ENCODE measurements around the gene ROR2. TPM values are rescaled to one million over a fixed set of nuclear protein-coding genes. Genes with fewer than 3 reads are reported as not detected.
A peak's percentile ranks its signal among the peaks of the same experiment; 100 is the strongest.

ROR2 gene
- total RNA-seq, 2 experiments from 2014 or later: not detected

- no peaks in the 10 kb centered on the region for H3K36me3 Mint-ChIP-seq (ENCODE audit: low read depth)
- no peak for TF ChIP-seq CTCF (IDR thresholded peaks at IDR 0.05)
Measured at GRCh38 chr9:91837981-91838731, 111.9 kb downstream of the ROR2 start.

DNA sequence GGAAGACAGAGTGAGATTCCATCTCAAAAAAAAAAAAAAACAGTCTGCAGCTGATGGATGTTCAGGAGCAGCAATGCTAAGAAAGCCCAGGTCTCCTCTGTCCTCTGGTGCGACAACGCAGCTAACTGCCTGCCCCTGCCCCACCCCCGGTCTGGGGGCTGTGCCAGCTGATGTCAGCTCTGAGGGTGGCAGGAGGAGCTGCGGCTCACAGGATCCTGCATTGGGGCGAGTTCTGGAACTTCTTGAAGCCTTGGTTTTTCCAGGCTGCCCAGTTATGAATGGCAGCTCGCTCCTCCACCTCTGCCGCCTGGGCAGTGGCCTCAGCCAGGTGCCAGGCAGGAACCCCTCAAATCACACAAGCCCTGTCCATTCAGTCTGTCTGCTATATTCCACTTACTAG is 113.5 kb downstream of the ROR2 start:
- Mint-ChIP-seq H3K36me3 (ENCODE audit: low read depth) (no peaks in the 10 kb centered on the region), H3K4me1 (ENCODE audit: low read depth) (peaks cover 6% of the 10 kb centered on the region), H3K4me3 (no peak overlapping the region), H3K27me3 (peaks cover 30% of the 10 kb centered on the region), H3K27ac (no peak overlapping the region), H3K9me3 (no peaks in the 10 kb centered on the region)
- Histone ChIP-seq H3K36me3 (ENCODE audit: insufficient read depth, low read length) (no peaks in the 10 kb centered on the region), H3K4me1 (ENCODE audit: insufficient read depth, low read length) (peaks cover 2% of the 10 kb centered on the region), H3K27ac (ENCODE audit: low read depth in 1 of 2, low read length in 2 of 2) (no peak overlapping the region), H3K4me3 (ENCODE audit: low read length) (no peak overlapping the region), H3K9me3 (ENCODE audit: control insufficient read depth in 1 of 2, insufficient read depth in 1 of 2, low read length in 2 of 2) (no peaks in the 10 kb centered on the region), H3K27me3 (ENCODE audit: control insufficient read depth in 1 of 2, insufficient read depth in 2 of 2, low read length in 2 of 2) (peaks cover 0 to 7% of the 10 kb centered on the region in 2 experiments)
- TF ChIP-seq CTCF (IDR thresholded peaks at IDR 0.05): no peak
- DNase-seq (peak in 1 of 14 experiments; percentile 21), ATAC-seq (ENCODE audit: poor library complexity) (no peak)
- ChIA-PET POLR2A (no interaction called here), CTCF (no interaction called here)
- intact Hi-C loops (cut with DNase I, micrococcal nuclease): no loop called here

More at GRCh38 chr9:91837981-91838731, 111.9 kb downstream of the ROR2 start:
- POLR2A ChIA-PET: no interaction called here
- Histone ChIP-seq H3K9me3 (ENCODE audit: control insufficient read depth in 1 of 2, insufficient read depth in 1 of 2, low read length in 2 of 2) (no peaks in the 10 kb centered on the region), H3K36me3 (ENCODE audit: insufficient read depth, low read length) (no peaks in the 10 kb centered on the region), H3K27ac (ENCODE audit: low read depth in 1 of 2, low read length in 2 of 2) (no peak overlapping the region), H3K4me1 (ENCODE audit: insufficient read depth, low read length) (peaks cover 2% of the 10 kb centered on the region), H3K4me3 (ENCODE audit: low read length) (no peak overlapping the region), H3K27me3 (ENCODE audit: control insufficient read depth in 1 of 2, insufficient read depth in 2 of 2, low read length in 2 of 2) (peaks cover 2 to 11% of the 10 kb centered on the region in 2 experiments)
- intact Hi-C loops (cut with DNase I, micrococcal nuclease): no loop called here
- H3K4me3 Mint-ChIP-seq: no peak overlapping the region
- CTCF ChIA-PET: no interaction called here
- no peaks in the 10 kb centered on the region for H3K9me3 Mint-ChIP-seq
- H3K27me3 Mint-ChIP-seq: peaks cover 39% of the 10 kb centered on the region
- H3K4me1 Mint-ChIP-seq (ENCODE audit: low read depth): peaks cover 6% of the 10 kb centered on the region
- ATAC-seq (ENCODE audit: poor library complexity): no peak
- H3K27ac Mint-ChIP-seq: no peak overlapping the region
- no peak for DNase-seq

GRCh38 chr9:91835632-91836031 is 114.4 kb downstream of the ROR2 start:
- H3K9me3 Mint-ChIP-seq: no peaks in the 10 kb centered on the region
- ChIA-PET POLR2A (no interaction called here), CTCF (no interaction called here)
- no peaks in the 10 kb centered on the region for H3K36me3 ChIP-seq (ENCODE audit: insufficient read depth, low read length)
- H3K27me3 Mint-ChIP-seq: peaks cover 23% of the 10 kb centered on the region
- no peak overlapping the region for H3K4me3 Mint-ChIP-seq
- H3K9me3 ChIP-seq (ENCODE audit: control insufficient read depth in 1 of 2, insufficient read depth in 1 of 2, low read length in 2 of 2): no peaks in the 10 kb centered on the region
- H3K4me3 ChIP-seq (ENCODE audit: low read length): no peak overlapping the region
- H3K4me1 Mint-ChIP-seq (ENCODE audit: low read depth): peaks cover 6% of the 10 kb centered on the region
- intact Hi-C loops (cut with DNase I, micrococcal nuclease): no loop called here
- no peak overlapping the region for H3K27ac Mint-ChIP-seq
- TF ChIP-seq CTCF (IDR thresholded peaks at IDR 0.05): no peak
- ATAC-seq (ENCODE audit: poor library complexity) (no peak), DNase-seq (peak in 1 of 14 experiments; percentile 15)
- no peaks in the 10 kb centered on the region for H3K36me3 Mint-ChIP-seq (ENCODE audit: low read depth)
- no peak overlapping the region for H3K27ac ChIP-seq (ENCODE audit: low read depth in 1 of 2, low read length in 2 of 2)
- H3K4me1 ChIP-seq (ENCODE audit: insufficient read depth, low read length): peaks cover 2% of the 10 kb centered on the region
- peaks cover 0 to 4% of the 10 kb centered on the region in 2 experiments for H3K27me3 ChIP-seq (ENCODE audit: control insufficient read depth in 1 of 2, insufficient read depth in 2 of 2, low read length in 2 of 2)

Data from CD4-positive, alpha-beta T cell (primary cell).